Activated T-cell treated with anti-CD3 and anti-CD28 coated beads for 24 hours (primary cell): Measurements from ENCODE around the gene PLBD1.

Experiments used
- DNase-seq: peaks from one replicate; pipeline ENCODE4 v3.0.0-alpha.2; 2020; ENCODE audit warnings: low read depth

Gene PLBD1

DNA sequence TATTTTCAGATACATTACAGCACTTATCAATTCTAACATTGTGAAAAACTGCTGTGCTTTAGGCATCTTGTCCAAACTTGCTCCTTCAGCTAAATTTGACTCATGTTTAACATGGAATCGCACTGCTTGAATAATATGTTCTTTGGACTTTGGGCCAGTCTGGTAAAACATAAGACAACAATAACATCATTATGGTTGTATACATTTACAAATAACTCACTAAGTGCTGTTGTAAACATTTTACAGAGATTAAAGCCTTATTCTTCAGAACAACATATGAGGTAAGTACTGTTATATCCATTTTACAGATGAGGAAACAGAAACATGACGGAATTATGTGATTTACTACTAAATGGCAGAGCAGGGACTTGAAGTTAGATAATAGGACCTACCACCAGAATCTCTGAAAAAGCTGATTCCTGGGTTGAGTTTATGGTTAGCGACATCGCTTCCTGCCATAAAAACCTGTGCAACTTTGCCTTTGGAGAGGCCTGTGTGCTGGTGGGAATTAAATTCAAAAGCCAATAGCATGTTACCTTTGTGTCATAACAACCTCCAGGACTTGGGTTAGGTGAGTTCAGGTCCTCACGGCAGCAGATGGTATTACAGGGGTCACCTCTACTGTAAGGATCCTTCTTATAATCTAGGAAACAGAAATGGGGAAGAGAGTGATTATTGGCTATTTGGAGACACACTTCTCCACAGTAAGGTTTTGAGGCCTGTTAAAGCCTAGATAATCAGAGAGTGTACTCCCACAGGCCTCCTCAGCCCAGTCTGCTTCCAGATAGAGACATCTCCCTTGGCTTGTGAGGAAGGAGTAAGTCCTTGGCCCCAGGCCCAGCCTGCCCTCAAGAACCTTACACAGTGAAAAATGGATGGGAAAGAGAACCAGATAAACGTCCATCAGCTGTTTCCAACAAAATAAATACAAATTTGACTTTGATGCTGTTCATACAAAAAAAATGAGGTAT is 61.8 kb downstream of the PLBD1 start:
- DNase-seq = no peak

DNA sequence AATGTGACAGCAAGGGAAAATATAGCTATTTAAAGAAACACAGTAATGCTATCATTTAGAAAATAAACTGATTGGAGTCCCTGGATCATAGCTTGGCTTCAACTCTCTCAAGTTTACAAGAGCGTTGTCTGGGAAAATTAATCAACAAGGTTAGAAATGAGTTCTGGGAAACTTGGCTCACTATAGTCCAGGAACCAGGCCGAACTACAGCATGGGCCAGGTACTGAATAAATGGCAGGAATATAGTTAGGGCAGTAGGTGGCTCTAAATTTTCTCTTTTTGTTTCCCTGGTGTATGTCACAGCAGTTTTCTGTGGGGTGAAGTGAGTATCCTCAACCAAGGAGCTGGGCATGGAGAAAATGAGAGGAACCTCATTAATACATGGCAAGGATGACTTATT is 72.4 kb downstream of the PLBD1 start:
- DNase-seq = no peak

DNA sequence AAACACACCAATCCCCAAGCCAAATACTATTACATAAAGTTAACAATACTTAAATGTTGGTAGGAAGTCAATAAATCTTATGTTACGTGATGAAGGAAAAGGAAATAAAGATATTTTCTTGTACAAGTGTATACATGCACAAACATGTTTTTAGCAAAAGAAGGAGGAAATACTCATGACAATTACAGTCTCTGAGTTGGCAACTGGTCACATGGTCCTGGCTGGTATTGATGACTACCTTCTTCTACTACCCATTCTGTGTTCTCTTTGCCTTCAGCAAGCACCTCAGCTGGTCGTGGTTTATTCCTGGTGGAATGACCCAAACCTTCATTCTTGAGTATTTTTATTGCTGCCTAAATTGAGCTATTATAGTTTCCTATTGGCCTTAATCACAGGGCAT is 84.8 kb downstream of the PLBD1 start:
- no peak for DNase-seq

DNA sequence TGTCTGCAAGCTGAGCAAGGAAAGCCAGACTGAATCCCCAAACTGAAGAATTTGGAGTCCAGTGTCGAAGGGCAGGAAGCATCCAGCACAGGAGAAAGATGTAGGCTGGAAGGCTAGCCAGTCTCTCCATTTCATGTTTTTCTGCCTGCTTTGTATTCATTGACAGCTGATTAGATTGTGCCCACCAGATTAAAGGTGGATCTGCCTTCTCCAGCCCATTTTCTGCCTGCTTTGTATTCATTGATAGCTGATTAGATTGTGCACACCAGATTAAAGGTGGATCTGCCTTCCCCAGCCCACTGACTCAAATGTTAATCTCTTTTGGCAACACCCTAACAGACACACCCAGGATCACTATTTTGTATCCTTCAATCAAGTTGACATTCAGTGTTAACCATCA is 85.3 kb downstream of the PLBD1 start:
- DNase-seq = no peak

DNA sequence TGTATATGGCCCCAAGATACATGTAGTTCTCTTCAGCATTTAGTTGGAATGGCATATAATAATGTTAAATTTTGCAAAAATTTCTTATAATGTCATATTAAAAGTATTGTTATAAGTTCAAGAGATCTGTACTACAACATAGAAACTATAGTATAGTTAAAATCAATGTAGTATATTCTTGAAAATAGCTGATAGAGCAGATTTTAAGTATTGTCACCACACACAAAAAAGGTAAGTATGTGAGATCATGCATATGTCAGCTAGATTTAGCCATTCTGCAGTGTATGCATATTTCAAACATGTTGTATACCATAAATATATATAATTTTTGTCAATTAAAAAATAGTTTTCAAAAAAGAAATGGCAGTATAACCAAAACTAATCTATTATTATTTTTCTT is 86.5 kb downstream of the PLBD1 start:
- DNase-seq = no peak

DNA sequence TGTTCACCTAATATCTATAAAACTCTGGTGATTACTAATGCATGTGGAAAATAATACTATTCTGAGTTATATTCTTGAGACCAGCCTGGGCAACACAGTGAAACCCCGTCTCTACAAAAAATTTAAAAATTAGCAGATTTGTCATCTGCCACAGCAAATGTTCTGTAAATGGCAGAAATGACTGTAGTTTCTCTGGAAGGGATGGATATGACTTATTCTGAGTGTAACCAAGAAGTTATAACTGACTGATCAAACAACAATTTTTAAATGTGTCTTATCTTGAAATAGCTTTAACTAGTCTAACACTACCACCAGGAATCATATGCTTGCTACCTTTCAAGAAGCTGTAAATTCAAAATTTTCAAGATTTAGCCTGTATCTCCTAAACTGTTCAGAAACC is 88.7 kb downstream of the PLBD1 start:
- DNase-seq = no peak

DNA sequence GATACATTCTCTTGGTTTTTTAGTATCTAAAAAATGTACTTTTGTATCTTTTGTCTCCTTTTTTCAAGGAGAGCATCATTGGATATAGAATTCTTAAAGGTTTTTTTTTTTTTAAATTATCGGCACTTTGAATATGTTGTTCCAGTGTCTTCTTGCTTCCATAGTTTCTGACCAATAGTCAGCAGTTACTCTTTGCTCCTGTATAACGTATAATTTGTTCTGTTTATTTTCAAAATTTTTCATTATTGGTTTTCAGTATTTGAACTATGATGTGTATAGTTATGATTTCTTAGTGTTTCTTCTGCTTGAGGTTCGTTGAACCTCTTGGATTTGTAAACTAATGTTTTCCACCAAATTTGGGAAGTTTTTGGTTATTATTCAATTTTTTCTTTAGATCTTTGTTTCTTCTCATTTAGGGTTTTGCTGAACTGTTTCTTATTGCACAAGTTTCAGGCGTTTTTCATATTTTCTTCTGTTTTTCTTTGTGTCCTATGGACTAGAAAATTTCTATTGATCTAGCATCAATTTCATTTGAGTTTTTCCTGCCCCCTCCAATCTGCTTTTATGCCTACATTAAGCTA is 93.9 kb downstream of the PLBD1 start:
- no peak for DNase-seq

DNA sequence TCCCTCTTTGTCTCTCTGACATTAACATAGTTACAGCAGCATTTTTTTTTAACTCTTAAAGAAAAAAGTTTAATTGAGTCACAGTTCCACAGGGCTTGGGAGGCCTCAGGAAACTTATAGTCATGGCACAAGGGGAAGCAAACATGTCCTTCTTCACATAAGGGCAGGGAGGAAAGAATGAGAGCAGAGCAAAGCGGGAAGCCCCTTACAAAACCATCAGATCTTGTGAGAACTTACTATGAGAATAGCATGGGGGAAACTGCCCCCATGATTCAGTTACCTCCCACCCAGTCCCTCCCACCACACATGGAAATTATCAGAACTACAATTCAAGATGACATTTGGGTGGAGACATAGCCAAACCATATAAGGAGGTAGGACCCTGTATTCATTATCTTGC is 96.2 kb downstream of the PLBD1 start:
- DNase-seq = no peak

DNA sequence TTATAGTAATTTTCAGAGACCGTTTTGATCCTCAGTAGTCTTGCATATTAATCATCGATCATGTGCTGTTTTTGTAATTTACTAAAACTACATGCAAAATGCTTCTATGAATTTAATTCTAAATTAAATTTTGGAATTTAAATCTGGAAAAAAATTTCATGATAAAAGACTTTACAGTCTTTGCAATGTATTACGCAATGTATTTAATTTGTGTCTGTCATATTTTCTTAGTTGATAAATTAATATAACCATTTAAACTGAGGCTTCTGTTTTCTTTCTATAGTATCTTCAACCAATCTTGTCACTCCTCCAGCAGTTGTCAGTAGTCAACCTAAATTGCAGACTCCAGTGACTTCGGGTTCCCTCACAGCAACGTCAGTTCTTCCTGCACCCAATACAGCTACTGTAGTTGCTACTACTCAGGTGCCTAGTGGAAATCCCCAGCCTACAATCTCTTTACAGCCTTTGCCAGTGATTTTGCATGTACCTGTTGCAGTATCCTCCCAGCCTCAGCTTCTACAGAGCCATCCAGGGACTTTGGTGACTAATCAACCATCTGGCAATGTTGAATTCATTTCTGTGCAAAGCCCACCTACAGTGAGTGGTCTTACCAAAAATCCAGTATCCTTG is 107.4 kb downstream of the PLBD1 start:
- no peak for DNase-seq

DNA sequence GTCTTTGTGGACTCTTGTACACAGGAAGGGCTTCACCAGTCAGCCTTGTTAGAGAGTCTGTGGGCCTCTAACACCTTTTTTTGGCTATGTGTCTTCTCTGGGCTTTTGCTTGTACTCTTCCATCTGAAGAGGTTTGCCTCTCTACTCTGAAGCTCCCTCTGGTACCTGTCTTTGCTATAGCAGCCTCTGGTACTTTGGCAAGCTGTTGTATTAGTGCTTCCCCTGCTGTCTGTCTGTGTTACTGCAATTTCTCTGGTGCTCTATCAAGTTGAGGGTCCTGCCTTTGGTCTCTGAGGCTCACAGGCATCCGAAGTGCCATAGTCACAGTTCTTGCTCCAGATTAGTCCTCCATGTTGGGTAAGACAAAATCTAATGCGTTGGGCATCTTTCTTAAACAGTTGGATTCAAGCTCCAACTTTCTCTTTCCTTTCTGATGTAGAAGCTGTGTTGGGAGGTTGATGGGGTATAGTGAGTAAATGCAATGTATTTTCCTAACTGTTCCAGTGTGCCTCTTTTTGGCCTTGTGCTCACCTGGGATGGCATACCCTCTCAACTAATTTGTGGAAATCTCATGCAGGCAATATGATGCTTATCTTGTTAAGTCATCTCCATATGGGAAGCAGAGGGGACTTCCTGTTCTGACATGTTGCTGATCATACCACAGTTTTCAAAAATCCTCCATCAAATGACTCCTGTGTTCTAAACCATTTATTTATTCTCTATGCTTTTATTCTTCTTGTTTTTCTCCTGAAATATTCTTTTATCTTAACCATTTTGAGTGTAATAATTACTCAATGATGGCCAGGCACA is 113.4 kb downstream of the PLBD1 start:
- peak; percentile 8 for DNase-seq
